ENCODE results near the gene IFI27L2.

The IFI27L2 gene

GRCh38 chr14:94145902-94146527 lies 16.6 kb upstream of the IFI27L2 start:
- DNase-seq: no peak

GRCh38 chr14:94144765-94145164 lies 15.4 kb upstream of the IFI27L2 start:
- DNase-seq: no peak

GRCh38 chr14:94143711-94144110 lies 14.3 kb upstream of the IFI27L2 start:
- DNase-seq: no peak

GRCh38 chr14:94143239-94143638 lies 13.8 kb upstream of the IFI27L2 start:
- no peak for DNase-seq

GRCh38 chr14:94142836-94143235 lies 13.4 kb upstream of the IFI27L2 start:
- DNase-seq: no peak

GRCh38 chr14:94142247-94142646 lies 12.8 kb upstream of the IFI27L2 start:
- no peak for DNase-seq

- DNase-seq: no peak
Measured at GRCh38 chr14:94139421-94139820, 10.0 kb upstream of the IFI27L2 start.

GRCh38 chr14:94139006-94139405 lies 9.6 kb upstream of the IFI27L2 start:
- no peak for DNase-seq

GRCh38 chr14:94138251-94138650 lies 8.8 kb upstream of the IFI27L2 start:
- no peak for DNase-seq

- DNase-seq: peak; percentile 87
Measured at GRCh38 chr14:94136575-94137331, 7.3 kb upstream of the IFI27L2 start.

GRCh38 chr14:94135476-94135875 lies 6.1 kb upstream of the IFI27L2 start:
- no peak for DNase-seq

- DNase-seq: no peak
Measured at GRCh38 chr14:94132285-94132887, 3.0 kb upstream of the IFI27L2 start.

- no peak for DNase-seq
Measured at GRCh38 chr14:94129758-94130414, 482 bp upstream of the IFI27L2 start.

GRCh38 chr14:94128216-94128839 lies 1.1 kb downstream of the IFI27L2 start:
- DNase-seq: no peak

- no peak for DNase-seq
Measured at GRCh38 chr14:94127330-94127729, 2.1 kb downstream of the IFI27L2 start.

- no peak for DNase-seq
Measured at GRCh38 chr14:94126800-94127199, 2.6 kb downstream of the IFI27L2 start.

GRCh38 chr14:94126419-94126677 lies 3.1 kb downstream of the IFI27L2 start:
- DNase-seq: no peak

- DNase-seq: no peak
Measured at GRCh38 chr14:94125659-94126418, 3.6 kb downstream of the IFI27L2 start.

- DNase-seq: no peak
Measured at GRCh38 chr14:94124582-94125377, 4.6 kb downstream of the IFI27L2 start.

GRCh38 chr14:94123868-94124267 lies 5.5 kb downstream of the IFI27L2 start:
- no peak for DNase-seq

GRCh38 chr14:94123296-94123695 lies 6.1 kb downstream of the IFI27L2 start:
- no peak for DNase-seq

GRCh38 chr14:94122438-94122837 lies 7.0 kb downstream of the IFI27L2 start:
- DNase-seq: no peak
